ENCODE results near the gene PPP2CA.

The PPP2CA gene

GRCh38 chr5:134177369-134178095 lies 48.3 kb downstream of the PPP2CA start:
- peak overlapping the region; percentile 99 to 100 for H3K27ac ChIP-seq (ENCODE audit: insufficient read depth in 1 of 2, low read depth in 1 of 2, low read length in 2 of 2, poor library complexity in 1 of 2, severe bottlenecking in 2 of 2)
- peak in 1 of 3 donors; percentile 16 for DNase-seq
- no peaks in the 10 kb centered on the region for H3K27me3 ChIP-seq (replicated peaks in 2 of 5; ENCODE audit: control insufficient read depth in 4 of 5, insufficient read depth in 5 of 5, low read length in 4 of 5)
- H3K4me1 ChIP-seq (ENCODE audit: control extremely low read depth in 1 of 4, control insufficient read depth in 4 of 4, insufficient read depth in 4 of 4, low read length in 3 of 4), result peaks cover 18 to 25% (median 20%) of the 10 kb centered on the region in 4 experiments
- 65% methylated on average over 18 of the region's 29 CpGs for WGBS (ENCODE audit: insufficient coverage)
- ChIA-PET CTCF (interaction anchor here (0.9 to 2.1 kb wide), 7 partner anchors 9 to 409 kb away, joined by 4 to 7 read pairs (median 7); no protein-coding TSS in a partner anchor), POLR2A (interaction anchor here (0.6 to 1.5 kb wide), 8 partner anchors 19 to 581 kb away, joined by 3 to 10 read pairs (median 4); partner anchors contain the start of gene DDX46)
- H3K9me3 ChIP-seq (ENCODE audit: control extremely low read depth in 1 of 5, control insufficient read depth in 4 of 5, insufficient read depth in 2 of 5, low read depth in 1 of 5, low read length in 4 of 5), result no peaks in the 10 kb centered on the region
- H3K36me3 ChIP-seq (ENCODE audit: control insufficient read depth in 4 of 4, insufficient read depth in 4 of 4, low read length in 3 of 4), result peaks cover 0 to 6% (median 1%) of the 10 kb centered on the region in 4 experiments
- peak overlapping the region; percentile 60 to 99 (median 91) for H3K4me3 ChIP-seq (ENCODE audit: control insufficient read depth in 1 of 7, extremely low read depth in 1 of 7, insufficient read depth in 4 of 7, low read depth in 2 of 7, low read length in 6 of 7)

- Histone ChIP-seq H3K27ac (ENCODE audit: insufficient read depth in 1 of 2, low read depth in 1 of 2, low read length in 2 of 2, poor library complexity in 1 of 2, severe bottlenecking in 2 of 2) (peak within 1 kb of the TSS; percentile 99 to 100), H3K9me3 (ENCODE audit: control extremely low read depth in 1 of 5, control insufficient read depth in 4 of 5, insufficient read depth in 2 of 5, low read depth in 1 of 5, low read length in 4 of 5) (no peaks in the 10 kb centered on the region), H3K36me3 (ENCODE audit: control insufficient read depth in 4 of 4, insufficient read depth in 4 of 4, low read length in 3 of 4) (peaks cover 4 to 14% (median 7%) of the 10 kb centered on the region in 4 experiments), H3K27me3 (replicated peaks in 2 of 5; ENCODE audit: control insufficient read depth in 4 of 5, insufficient read depth in 5 of 5, low read length in 4 of 5) (no peaks in the 10 kb centered on the region), H3K4me1 (ENCODE audit: control extremely low read depth in 1 of 4, control insufficient read depth in 4 of 4, insufficient read depth in 4 of 4, low read length in 3 of 4) (peaks cover 18 to 25% (median 20%) of the 10 kb centered on the region in 4 experiments), H3K4me3 (ENCODE audit: control insufficient read depth in 1 of 7, extremely low read depth in 1 of 7, insufficient read depth in 4 of 7, low read depth in 2 of 7, low read length in 6 of 7) (peak within 1 kb of the TSS; percentile 71 to 99 (median 91))
- POLR2A ChIA-PET, result interaction anchor here (0.5 to 1.5 kb wide), 12 partner anchors 15 to 1246 kb away, joined by 3 to 10 read pairs (median 4); partner anchors contain the start of gene DDX46
- WGBS (ENCODE audit: insufficient coverage), result under 1% methylated on average over 81 of the region's 92 CpGs
- DNase-seq, result peak; percentile 86 to 92 (median 91)
- CTCF ChIA-PET, result interaction anchor here (0.9 to 2.1 kb wide), 7 partner anchors 10 to 410 kb away, joined by 4 to 7 read pairs (median 7); no protein-coding TSS in a partner anchor
Observed at GRCh38 chr5:134176511-134177368, 49.1 kb downstream of the PPP2CA start, which contains the start of gene SKP1. SKP1 (minus strand) TSS chr5:134176950; CDS start chr5:134174022, 2,928 bp downstream.

- ChIA-PET CTCF (interaction anchor here (1.8 kb wide), 1 partner anchor 25 kb away, joined by 7 read pairs; no protein-coding TSS in a partner anchor), POLR2A (interaction anchor here (0.5 to 1.5 kb wide), 5 partner anchors 14 to 349 kb away, joined by 3 to 10 read pairs (median 3); no protein-coding TSS in a partner anchor)
- DNase-seq, result peak in 2 of 3 donors; percentile 51 to 68
- Histone ChIP-seq H3K27ac (ENCODE audit: insufficient read depth in 1 of 2, low read depth in 1 of 2, low read length in 2 of 2, poor library complexity in 1 of 2, severe bottlenecking in 2 of 2) (peak overlapping the region; percentile 99 to 100), H3K9me3 (ENCODE audit: control extremely low read depth in 1 of 5, control insufficient read depth in 4 of 5, insufficient read depth in 2 of 5, low read depth in 1 of 5, low read length in 4 of 5) (no peaks in the 10 kb centered on the region), H3K4me1 (ENCODE audit: control extremely low read depth in 1 of 4, control insufficient read depth in 4 of 4, insufficient read depth in 4 of 4, low read length in 3 of 4) (peaks cover 18 to 25% (median 20%) of the 10 kb centered on the region in 4 experiments), H3K36me3 (ENCODE audit: control insufficient read depth in 4 of 4, insufficient read depth in 4 of 4, low read length in 3 of 4) (peaks cover 5 to 21% (median 12%) of the 10 kb centered on the region in 4 experiments), H3K27me3 (replicated peaks in 2 of 5; ENCODE audit: control insufficient read depth in 4 of 5, insufficient read depth in 5 of 5, low read length in 4 of 5) (no peaks in the 10 kb centered on the region), H3K4me3 (ENCODE audit: control insufficient read depth in 1 of 7, extremely low read depth in 1 of 7, insufficient read depth in 4 of 7, low read depth in 2 of 7, low read length in 6 of 7) (peak overlapping the region; percentile 71 to 99 (median 91))
- WGBS (ENCODE audit: insufficient coverage), result 0% methylated on average over 24 of the region's 31 CpGs
Observed at GRCh38 chr5:134175921-134176510, 49.9 kb downstream of the PPP2CA start.

GRCh38 chr5:134174841-134175839 lies 50.7 kb downstream of the PPP2CA start:
- POLR2A ChIA-PET, result no interaction called here
- no peaks in the 10 kb centered on the region for H3K27me3 ChIP-seq (replicated peaks in 2 of 5; ENCODE audit: control insufficient read depth in 4 of 5, insufficient read depth in 5 of 5, low read length in 4 of 5)
- DNase-seq, result peak in 2 of 3 donors; percentile 31 to 39
- WGBS (ENCODE audit: insufficient coverage), result 0% methylated on average over 1 of the region's 10 CpGs
- H3K36me3 ChIP-seq (ENCODE audit: control insufficient read depth in 4 of 4, insufficient read depth in 4 of 4, low read length in 3 of 4), result peaks cover 10 to 30% (median 20%) of the 10 kb centered on the region in 4 experiments
- peaks cover 18 to 25% (median 20%) of the 10 kb centered on the region in 4 experiments for H3K4me1 ChIP-seq (ENCODE audit: control extremely low read depth in 1 of 4, control insufficient read depth in 4 of 4, insufficient read depth in 4 of 4, low read length in 3 of 4)
- H3K9me3 ChIP-seq (ENCODE audit: control extremely low read depth in 1 of 5, control insufficient read depth in 4 of 5, insufficient read depth in 2 of 5, low read depth in 1 of 5, low read length in 4 of 5), result no peaks in the 10 kb centered on the region
- H3K4me3 ChIP-seq (ENCODE audit: control insufficient read depth in 1 of 7, extremely low read depth in 1 of 7, insufficient read depth in 4 of 7, low read depth in 2 of 7, low read length in 6 of 7), result peak overlapping the region in 6 of 7 experiments; percentile 90 to 99 (median 92)
- CTCF ChIA-PET, result interaction anchor here (1.4 to 1.8 kb wide), 3 partner anchors 9 to 26 kb away, joined by 3 to 7 read pairs (median 5); no protein-coding TSS in a partner anchor
- H3K27ac ChIP-seq (ENCODE audit: insufficient read depth in 1 of 2, low read depth in 1 of 2, low read length in 2 of 2, poor library complexity in 1 of 2, severe bottlenecking in 2 of 2), result peak overlapping the region; percentile 99 to 100

GRCh38 chr5:134171972-134172371 lies 53.9 kb downstream of the PPP2CA start:
- CTCF ChIA-PET, result interaction anchor here (0.8 to 1.6 kb wide), 5 partner anchors 11 to 62 kb away, joined by 3 to 5 read pairs (median 3); no protein-coding TSS in a partner anchor

More at GRCh38 chr5:134171972-134172371, 53.9 kb downstream of the PPP2CA start:
- Histone ChIP-seq H3K4me1 (ENCODE audit: control extremely low read depth in 1 of 4, control insufficient read depth in 4 of 4, insufficient read depth in 4 of 4, low read length in 3 of 4) (peaks cover 11 to 17% (median 15%) of the 10 kb centered on the region in 4 experiments), H3K27ac (ENCODE audit: insufficient read depth in 1 of 2, low read depth in 1 of 2, low read length in 2 of 2, poor library complexity in 1 of 2, severe bottlenecking in 2 of 2) (no peak overlapping the region), H3K9me3 (ENCODE audit: control extremely low read depth in 1 of 5, control insufficient read depth in 4 of 5, insufficient read depth in 2 of 5, low read depth in 1 of 5, low read length in 4 of 5) (no peaks in the 10 kb centered on the region), H3K27me3 (replicated peaks in 2 of 5; ENCODE audit: control insufficient read depth in 4 of 5, insufficient read depth in 5 of 5, low read length in 4 of 5) (no peaks in the 10 kb centered on the region), H3K4me3 (ENCODE audit: control insufficient read depth in 1 of 7, extremely low read depth in 1 of 7, insufficient read depth in 4 of 7, low read depth in 2 of 7, low read length in 6 of 7) (no peak overlapping the region), H3K36me3 (ENCODE audit: control insufficient read depth in 4 of 4, insufficient read depth in 4 of 4, low read length in 3 of 4) (peaks cover 20 to 56% (median 32%) of the 10 kb centered on the region in 4 experiments)
- WGBS (ENCODE audit: insufficient coverage), result 95% methylated on average over 4 of the region's 4 CpGs
- DNase-seq, result peak in 2 of 3 donors; percentile 28 to 30
- POLR2A ChIA-PET, result no interaction called here

All from common myeloid progenitor, CD34-positive (primary cell).